GM12801 (cell line): ENCODE measurements around the gene CDH4.

Experiments
- TF ChIP-seq, protein P1 (sequence below): IDR thresholded peaks from one replicate; pipeline ENCODE4 v1.5.1; 2011; ENCODE audit warnings: control low read depth; ENCODE audit not compliant: insufficient read length; ENCODE audit errors: extremely low read depth

The CDH4 gene

DNA sequence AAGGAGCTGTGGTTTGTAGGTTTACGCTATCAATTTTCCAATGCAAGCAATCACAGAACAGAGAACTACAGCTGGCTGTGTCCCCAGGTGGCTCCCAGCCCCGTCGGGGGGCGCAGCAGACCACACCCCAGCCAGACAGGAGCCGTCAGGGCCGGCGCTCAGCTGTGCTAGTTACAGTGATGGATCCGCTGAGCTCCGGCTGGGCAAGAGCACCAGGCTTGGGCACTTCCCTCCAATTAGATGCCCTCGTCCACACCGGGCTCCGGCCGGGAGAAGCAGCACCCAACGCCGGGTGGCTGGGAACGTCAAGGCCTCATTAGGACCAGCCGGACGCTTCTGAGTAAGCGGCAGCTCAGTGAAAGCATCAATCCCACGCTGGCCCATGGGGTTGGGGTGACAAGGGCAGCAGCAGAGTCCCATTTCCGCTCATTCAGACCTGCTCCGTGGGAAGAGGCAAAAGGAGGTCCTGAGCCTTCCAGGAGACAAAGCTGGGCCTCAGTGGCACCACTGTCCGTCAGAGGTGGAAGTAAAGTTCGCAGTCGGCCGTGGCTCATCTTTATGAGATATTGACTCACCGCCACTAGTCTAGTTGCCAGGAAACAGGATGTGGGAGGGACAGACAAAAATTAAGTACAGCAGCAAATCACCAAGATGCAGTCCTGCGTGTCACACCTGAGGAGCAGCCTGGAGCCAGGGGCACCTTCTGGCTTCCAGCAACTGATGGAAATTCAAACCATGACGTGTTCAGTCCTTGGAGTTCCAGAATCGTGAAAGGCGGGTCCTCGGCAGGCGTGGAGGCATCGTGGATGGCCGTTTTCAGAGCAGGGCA lies 649.5 kb downstream of the CDH4 start:
- TF ChIP-seq, protein P1, sequence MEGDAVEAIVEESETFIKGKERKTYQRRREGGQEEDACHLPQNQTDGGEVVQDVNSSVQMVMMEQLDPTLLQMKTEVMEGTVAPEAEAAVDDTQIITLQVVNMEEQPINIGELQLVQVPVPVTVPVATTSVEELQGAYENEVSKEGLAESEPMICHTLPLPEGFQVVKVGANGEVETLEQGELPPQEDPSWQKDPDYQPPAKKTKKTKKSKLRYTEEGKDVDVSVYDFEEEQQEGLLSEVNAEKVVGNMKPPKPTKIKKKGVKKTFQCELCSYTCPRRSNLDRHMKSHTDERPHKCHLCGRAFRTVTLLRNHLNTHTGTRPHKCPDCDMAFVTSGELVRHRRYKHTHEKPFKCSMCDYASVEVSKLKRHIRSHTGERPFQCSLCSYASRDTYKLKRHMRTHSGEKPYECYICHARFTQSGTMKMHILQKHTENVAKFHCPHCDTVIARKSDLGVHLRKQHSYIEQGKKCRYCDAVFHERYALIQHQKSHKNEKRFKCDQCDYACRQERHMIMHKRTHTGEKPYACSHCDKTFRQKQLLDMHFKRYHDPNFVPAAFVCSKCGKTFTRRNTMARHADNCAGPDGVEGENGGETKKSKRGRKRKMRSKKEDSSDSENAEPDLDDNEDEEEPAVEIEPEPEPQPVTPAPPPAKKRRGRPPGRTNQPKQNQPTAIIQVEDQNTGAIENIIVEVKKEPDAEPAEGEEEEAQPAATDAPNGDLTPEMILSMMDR, result no peak

DNA sequence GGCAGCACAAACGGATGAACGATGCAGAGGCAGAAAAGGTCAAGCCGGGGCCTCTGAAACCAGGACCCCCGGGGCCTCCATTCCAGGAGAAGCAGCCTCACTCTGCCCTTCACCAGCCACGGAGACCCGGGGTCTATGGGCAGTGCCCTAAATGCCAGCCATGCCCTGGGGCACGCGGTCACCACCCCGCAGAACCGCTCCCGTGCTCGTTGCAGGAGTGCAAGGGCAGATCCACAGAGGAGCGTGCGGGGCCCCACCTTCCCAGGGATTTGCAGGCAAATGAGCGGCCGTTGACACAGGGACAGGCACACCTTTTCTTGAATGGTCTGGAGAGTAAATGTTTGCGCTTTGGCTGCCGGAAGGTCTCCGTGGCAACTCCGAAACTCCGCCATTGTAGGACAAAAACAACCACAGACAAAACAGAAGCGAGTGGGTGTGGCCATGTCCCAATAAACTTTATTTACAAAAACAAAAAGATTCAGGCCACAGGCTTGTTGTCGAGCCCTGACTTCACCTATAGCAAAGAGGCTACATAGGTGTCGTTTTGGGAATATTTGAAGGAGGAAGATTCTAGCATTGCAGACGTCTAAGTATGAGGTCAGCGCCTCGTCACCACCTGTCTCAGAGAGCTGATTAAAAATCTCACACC lies 650.3 kb downstream of the CDH4 start:
- TF ChIP-seq, protein P1, result no peak

DNA sequence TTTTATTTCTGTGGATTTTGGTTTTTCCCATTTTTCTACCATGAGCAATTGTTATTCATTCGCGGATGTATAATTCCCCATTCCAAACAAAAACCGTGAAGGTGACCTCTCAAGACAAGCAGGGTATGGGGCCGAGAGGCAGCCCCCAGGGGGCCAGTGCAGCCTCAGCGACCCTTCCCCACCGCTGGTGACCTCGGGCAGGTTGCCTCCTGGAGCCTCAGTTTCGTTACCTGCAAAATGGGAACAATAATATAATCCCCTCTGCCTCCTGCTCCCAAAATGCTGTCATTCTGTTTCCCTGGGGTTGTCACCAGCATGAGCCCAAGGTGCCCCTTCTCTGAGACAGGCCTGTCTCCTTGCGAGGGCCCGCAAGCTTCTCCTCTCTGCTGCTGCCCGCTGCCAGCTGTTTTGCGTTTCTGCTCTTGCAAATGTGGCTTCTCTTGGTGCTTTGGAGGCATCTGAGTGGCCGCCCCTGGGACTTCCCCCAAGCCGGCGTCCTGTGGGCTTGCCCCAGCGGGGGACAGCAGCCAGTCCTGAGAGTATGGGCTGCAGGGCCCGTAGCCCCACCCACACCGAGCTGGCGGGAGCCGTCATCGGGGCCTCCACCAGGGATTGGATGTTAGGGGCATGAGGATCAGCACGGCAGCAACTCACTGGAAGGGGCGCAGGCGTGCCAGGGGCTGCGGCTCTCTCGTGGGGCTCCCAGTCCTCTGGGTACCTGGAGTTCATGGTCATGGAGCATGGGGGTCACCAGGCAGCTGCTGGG lies 651.7 kb downstream of the CDH4 start:
- TF ChIP-seq, protein P1, result no peak

DNA sequence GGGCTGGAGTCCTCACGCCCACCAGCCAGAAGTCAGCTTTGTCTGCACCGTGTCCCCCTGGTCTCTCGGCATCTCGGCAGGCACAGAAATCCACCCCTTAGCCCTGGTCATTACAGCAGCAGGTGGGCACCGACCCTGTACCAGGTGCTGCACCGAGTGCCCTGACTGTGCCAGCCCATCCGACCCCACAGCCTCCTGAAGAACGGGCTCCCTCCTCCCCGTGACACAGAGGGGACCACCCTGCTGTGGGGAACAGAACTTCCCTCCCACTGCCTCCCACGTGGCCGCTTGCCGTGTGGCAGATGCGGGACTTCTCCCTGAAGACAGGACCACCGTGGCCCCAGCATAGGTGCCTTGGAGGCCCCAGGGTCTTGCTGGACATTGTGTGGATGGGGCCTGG lies 652.4 kb downstream of the CDH4 start:
- TF ChIP-seq, protein P1, result no peak

DNA sequence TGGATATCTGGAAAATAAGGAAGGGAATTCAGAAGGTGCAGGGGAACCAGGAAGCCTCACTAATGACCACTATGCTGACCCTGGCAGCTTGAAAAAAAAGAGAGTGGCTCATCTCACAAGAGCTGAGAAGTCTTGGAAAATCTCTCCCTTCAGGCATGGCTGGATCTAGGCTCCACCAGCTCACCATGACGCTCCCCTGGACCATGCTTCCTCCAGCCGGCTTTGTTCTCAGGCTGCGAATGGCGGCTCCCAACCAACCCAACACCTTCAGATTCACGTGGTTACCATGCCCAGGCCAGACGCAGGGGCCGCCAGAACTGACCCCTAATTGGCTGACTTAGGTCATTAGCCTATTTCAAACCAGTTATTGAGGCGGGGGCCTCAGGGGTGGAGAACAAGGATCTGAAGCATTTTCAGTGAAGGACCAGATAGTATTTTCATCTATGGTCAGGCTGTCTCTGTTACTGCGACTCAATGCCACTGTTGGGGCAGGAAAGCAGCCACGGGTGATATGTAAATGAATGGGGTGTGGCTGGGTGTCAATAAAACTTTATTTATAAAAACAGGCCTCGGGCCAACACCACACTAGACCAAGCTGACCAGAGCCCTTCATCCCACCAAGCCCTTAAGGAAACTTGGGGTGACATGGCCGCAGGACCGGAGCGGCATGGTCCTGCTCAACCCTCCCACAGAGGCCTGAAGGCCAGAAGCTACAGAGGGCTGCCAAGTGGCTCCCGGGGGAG lies 653.9 kb downstream of the CDH4 start:
- TF ChIP-seq, protein P1, result no peak

DNA sequence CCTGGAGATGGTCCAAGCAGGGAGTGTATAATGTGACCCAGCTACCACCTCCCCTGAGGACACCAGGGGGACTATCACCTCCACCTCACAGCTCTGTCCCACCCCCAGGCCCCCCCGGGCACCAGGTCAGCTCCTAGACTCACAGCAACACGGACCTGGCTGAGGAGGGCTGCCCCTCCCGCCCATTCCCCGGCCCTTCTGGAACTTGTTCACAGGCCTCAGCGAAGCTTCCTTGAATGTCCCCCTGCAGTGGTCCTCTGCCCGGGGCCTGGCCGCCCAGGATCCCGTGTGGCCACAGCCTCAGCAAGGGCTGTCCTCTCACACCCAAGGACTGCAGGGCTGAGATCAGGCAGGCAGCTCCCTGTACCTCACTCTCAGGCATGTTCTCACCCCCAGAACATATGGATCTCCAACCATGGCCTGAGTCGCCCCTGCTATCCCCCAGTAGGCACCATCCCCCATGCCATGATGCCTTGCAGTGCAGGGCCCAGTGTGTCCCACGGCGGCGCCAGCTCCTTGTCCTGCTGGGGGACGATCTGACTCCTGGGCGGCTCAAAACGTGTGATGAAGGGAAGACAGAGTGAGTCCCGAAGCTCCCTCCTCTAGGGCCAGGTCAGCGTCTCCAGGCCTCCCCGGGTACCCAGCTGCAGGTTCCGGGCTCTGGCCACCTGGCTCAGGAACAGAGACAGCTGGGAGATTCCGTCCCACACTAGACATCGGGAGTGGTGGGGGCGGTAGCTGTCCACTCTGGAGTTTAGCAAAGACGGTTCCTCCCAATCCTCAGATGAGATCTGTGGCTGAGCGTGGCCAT lies 655.2 kb downstream of the CDH4 start:
- TF ChIP-seq, protein P1, result no peak
